ENCODE measurements around the gene HARBI1. TPM values are rescaled to one million over a fixed set of nuclear protein-coding genes. Genes with fewer than 3 reads are reported as not detected.

The HARBI1 gene
- total and polyA plus RNA-seq, 2 of the 8 experiments (the other 6 are each of a cell fraction or from before 2014, with no cell fraction given) = 3.8 to 5.1 TPM

DNA sequence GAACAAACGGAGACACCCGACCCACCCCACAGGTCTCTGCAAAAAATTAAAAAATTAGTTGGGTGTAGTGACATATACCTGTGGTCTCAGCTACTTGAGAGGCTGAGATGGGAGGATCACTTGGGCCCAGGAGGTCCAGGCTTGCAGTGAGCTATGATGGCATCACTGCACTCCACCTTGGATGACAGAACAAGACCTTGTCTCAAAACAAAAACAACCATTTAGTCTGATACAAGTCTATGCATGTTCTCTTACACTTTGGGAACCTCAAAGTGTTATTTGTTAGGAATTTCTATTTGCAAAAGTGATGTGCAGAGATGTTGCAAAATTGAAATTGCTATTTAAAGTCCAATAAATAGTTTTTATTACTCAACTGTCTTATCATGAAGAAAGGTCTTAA, 14.6 kb upstream of the HARBI1 start (continued):
- TF ChIP-seq SAP30 (IDR thresholded peaks at IDR 0.05; ENCODE audit: insufficient read depth, insufficient replicate concordance, low read length) (no peak), KDM5A (IDR thresholded peaks at IDR 0.05; ENCODE audit: low read length) (no peak), MAFK (IDR thresholded peaks at IDR 0.05; ENCODE audit: low read depth, low read length) (no peak), CREB1 (IDR thresholded peaks at IDR 0.05) (no peak), BCL11A (IDR thresholded peaks at IDR 0.05; ENCODE audit: low read depth in 2 of 2, low read length in 2 of 2) (no peak), NANOG (IDR thresholded peaks at IDR 0.05; ENCODE audit: insufficient read depth, low read depth, low read length, poor library complexity, severe bottlenecking) (no peak), SP1 (IDR thresholded peaks at IDR 0.05; ENCODE audit: low read depth, low read length) (no peak)

Data from H1 (cell line).